Middle frontal gyrus (tissue), 1 donor: ENCODE results near the gene CREG2.
A peak's percentile ranks its signal among the peaks of the same experiment; 100 is the strongest.
"Not testable (repeated sequence)": the region's sequence is repeated elsewhere in the genome, so short reads cannot be mapped to it uniquely, and the experiment has no call there.

ENCODE experiments used
- DNase-seq: peaks from one replicate; pipeline ENCODE4 v3.0.0-alpha.2; 2015; ENCODE audit warnings: low spot score; ENCODE audit errors: extremely low spot score

Gene CREG2

GRCh38 chr2:101374821-101375561 lies 12.3 kb downstream of the CREG2 start:
- DNase-seq: no peak

DNA sequence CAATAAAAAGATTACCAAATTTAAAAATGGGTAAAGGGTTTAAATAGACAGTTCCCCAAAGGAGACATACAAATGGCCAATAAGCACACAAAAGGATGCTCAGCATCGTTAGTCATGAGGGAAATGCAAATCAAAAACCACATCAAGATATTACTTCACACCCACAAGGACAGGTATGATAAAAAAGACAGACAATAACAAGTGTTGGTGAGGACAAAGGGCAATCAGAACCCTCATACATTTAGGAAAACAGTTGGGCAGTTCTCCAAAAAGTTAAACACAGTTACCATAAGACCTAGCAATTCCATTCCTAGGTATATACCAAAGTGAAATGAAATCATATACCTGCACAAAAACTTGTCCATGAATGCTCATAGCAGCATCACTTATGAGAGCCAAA lies 14.5 kb downstream of the CREG2 start:
- no peak for DNase-seq

DNA sequence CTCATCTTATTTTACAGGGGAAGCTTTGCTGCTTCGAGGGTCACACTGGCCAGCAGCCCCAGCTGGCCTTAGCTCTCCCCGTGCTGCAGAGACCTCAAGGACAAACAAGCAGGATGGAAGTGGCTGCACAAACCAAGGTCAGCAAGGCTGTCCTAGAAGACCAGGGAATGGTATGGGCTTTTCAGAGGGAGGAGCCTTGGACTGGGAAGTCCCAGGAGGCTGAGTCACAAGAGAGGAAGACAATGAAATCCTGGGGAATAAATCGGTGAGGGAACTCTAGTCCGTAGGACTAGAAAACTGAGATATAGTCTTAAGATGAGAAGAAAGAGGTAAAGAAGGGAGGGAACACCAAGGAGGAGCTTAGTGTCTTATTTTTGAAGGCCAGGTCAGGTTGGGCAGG lies 15.7 kb downstream of the CREG2 start:
- no peak for DNase-seq

GRCh38 chr2:101369100-101369499 lies 18.2 kb downstream of the CREG2 start:
- no peak for DNase-seq

GRCh38 chr2:101368376-101368775 lies 18.9 kb downstream of the CREG2 start:
- DNase-seq: no peak

DNA sequence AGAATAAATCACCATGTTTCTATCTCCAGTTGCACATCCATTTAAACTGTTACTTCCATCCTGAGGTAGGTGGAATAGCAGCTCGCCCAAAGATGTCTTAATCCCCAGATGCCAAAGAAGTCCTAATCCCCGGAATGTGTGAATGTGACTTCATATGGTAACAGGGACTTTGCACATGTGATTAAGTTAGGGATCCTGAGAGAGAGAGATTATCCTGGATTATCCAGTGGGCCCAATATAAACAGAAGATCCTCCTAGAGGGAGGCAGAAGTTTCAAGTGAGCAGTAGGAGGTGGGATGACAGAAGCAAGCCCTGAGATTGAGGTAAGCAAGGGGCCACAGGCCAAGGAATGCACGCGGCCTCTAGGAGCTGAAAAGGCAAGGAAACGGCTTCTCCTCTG lies 19.8 kb downstream of the CREG2 start:
- no peak for DNase-seq

DNA sequence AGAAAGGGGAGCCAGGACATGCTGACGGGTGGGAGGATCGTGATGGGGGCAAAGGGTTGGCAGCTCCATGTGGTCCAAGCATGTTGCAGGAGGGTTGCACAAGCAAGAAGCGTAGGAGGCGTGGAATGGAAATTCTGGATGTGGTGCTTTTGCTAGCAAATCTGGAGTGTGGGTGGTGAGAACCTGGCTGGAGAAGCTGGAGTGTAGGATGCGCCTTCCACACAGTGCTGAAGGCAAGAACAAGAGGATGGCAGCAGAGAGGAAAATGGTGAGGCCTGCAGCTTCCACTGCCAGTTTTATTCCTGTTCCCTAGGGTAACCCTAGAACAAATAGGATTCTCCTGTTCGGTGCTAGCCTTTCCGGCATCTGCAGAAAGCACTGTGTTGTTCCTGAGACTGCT lies 22.4 kb downstream of the CREG2 start:
- DNase-seq: peak; percentile 46

DNA sequence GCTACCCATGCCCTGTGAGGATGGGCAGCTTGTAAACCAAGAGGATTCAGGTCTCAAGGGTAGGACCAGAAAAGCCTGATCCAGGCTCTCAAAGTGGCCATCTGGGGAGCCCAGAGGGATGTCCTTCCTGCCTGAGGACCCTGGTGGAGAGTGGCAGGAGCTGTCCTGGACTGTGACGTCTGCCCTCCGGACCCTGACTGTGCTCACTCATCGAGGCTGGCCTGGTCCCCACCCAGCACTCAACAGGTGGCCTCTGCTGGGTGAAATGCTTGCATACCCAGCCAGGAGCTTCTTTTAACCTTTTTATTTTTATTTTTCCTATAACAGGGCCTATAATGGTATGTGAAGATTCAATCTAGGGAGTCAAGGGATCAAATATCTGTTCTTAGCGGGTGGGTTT lies 24.5 kb downstream of the CREG2 start:
- no peak for DNase-seq

- DNase-seq: no peak
Observed at GRCh38 chr2:101362316-101362715, 25.0 kb downstream of the CREG2 start.

- DNase-seq: no peak
Observed at GRCh38 chr2:101361522-101361921, 25.8 kb downstream of the CREG2 start.

- DNase-seq: no peak
Observed at GRCh38 chr2:101361121-101361520, 26.2 kb downstream of the CREG2 start.

DNA sequence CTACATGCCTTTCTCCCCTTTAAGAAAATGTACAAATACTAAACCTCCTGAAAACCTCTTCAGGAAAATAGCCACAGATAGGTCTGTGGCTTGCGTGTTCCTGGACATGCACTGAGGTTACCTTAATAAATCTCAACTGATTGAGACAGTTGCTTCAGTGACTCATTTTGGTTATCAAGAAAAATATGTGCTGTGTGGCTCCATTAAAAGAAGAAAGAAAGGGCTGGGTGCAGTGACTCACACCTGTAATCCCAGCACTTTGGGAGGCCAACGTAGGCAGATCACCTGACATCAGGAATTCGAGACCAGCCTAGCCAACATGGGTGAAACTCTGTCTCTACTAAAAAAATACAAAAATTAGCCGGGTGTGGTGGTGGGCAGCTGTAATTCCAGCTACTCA lies 27.1 kb downstream of the CREG2 start:
- no peak for DNase-seq

DNA sequence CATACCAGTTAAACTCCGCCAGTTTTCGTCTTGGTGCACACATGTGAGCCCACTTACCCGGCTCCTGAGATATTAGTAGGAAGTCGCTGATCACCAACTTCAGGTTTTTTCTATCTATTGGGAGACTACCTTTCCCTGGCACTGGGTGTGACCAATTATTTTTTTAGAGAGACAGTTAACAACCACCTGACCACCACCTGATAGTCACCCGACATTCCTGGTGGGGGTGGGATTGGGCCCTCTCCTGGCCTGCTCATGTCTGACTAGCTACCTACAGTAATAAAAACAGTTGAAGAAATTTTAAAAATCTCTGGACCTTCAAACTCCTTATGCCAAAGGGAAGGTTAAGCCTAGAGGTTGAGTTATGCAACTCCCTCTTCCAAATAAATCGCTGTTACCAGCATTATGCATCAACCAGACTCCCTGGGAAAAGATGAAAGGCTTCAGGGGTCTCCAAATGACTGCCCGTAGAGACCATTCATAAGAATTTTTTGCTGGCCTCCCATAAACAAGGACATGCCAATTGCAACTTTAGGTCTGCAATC lies 27.8 kb downstream of the CREG2 start:
- no peak for DNase-seq

- no peak for DNase-seq
Observed at GRCh38 chr2:101357376-101357775, 29.9 kb downstream of the CREG2 start.

GRCh38 chr2:101356521-101356920 lies 30.8 kb downstream of the CREG2 start:
- DNase-seq: no peak

DNA sequence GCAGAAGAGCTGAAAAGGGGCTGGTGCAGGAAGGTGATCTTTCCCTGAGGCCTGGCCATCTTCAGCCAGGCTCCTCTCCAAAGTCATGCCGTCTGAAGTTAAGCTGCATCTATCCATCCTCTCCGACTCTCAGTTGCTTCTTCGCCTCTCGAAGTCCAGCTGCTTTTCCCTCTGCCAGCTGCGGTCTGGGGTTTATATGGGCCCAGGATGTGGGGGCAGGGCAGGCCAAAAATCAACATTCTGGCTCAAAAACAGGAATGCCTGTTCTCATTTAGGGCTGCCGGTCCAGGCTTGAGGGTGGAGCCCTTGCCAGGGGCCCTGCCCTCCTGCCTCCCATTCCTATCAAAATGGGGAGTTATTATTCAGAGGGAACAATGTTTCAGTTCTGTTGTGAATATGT lies 31.2 kb downstream of the CREG2 start:
- no peak for DNase-seq

GRCh38 chr2:101355401-101356054 lies 31.8 kb downstream of the CREG2 start:
- no peak for DNase-seq

DNA sequence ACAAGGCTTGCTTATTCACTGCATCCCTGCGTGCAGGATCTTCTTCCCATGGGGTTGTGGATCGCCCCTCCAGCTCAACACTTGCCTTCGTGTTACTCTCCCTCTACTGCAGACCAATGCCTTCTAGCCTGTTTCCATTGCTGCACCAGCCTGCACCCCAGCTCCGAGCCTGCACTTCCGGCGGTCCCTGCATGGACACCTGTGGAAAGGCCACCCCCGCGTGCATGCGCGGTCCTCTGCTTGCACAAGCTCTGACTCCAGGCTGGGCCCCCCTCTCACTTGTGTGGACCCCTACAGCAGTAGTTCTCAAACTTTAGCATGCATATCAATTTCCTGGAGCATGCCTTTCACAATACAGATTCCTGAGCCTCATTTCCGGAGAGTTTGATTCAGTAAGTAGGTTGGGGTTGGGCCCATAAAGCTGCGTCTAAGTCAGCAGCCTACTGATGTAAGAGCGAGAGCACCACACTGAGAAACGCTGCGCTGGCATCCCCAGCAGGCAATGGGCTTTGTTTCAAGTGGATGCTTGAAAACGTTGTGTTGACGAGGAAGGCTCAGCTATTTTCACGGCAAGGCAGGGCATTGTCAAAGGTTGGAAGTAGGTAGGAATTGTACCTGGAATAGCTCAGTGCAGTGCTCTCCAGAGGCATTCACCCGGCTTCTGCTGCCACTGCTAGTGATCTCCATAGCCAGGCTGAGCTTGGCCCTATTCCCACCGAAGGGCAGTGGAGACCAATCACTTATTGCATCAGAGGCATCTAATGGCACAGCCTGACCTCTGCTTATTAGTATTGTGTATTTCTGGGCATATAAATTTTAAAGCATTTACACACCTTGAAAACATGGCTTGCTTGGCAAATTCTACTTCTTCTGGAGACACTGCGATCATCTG lies 32.6 kb downstream of the CREG2 start:
- DNase-seq: no peak

DNA sequence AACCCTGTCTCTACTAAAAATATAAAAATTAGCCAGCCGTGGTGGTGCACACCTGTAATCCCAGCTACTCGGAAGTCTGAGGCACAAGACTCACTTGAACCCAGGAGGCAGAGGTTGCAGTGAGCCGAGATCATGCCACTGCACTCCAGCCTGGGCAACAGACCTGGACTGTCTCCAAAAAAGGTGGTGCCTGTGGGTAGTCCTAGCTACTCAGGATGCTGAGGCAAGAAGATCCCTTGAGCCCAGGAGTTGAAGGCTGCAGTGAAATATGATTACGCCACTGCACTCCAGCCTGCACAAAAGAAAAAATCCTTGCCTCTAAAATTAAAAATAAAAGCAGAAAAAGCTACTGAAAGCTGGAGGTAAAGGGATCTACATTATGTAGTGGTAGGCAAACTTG lies 34.7 kb downstream of the CREG2 start:
- DNase-seq: not testable (repeated sequence)

DNA sequence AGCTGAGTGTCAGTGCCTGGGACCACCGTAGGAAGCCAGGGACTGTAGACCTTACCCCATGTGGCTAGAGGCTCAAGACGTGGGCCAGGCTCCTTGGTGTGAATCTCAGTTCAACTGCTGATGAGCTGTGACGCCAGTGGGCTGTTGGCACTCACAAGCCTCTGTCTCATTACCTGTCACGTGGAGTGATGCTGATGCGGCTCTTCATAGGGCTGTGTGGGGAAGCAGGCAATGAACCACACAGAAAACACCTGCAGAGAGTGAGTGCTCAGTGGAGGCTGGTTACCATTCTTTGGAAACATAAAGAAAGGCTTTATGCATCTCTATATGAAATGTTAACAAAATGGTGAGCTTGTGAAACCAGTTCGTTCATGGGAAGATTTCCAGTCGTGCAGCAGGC lies 36.1 kb downstream of the CREG2 start:
- no peak for DNase-seq

- DNase-seq: no peak
Observed at GRCh38 chr2:101349893-101350662, 37.2 kb downstream of the CREG2 start.
